PFSK-1 (cell line): ENCODE results near the gene TMEM39B.

Source experiments
- FOXP2 ChIP-seq: optimal IDR thresholded peaks from 2 replicates; pipeline ENCODE3; 2011; ENCODE audit warnings: borderline replicate concordance, control low read depth, inconsistent platforms; ENCODE audit not compliant: insufficient read depth; ENCODE audit errors: extremely low read length, extremely low read depth
- POLR2AphosphoS5 ChIP-seq: IDR thresholded peaks from 2 replicates; pipeline ENCODE4 v1.6.1; 2012; ENCODE audit warnings: low read depth, mild to moderate bottlenecking, control low read depth, low read length, moderate library complexity
- REST ChIP-seq, 2 experiments: IDR thresholded peaks; 2 replicates each; pipeline versions ENCODE4 v1.6.1 to v1.8.0; 2011 to 2012; ENCODE audit warnings: low read depth in 2 of 2, low read length in 2 of 2, control low read depth in 1 of 2, inconsistent platforms in 1 of 2, mild to moderate bottlenecking in 1 of 2, moderate library complexity in 1 of 2; ENCODE audit not compliant: insufficient read depth in 1 of 2
- SIN3A ChIP-seq: IDR thresholded peaks from 2 replicates; pipeline ENCODE4 v1.6.1; 2012; ENCODE audit warnings: mild to moderate bottlenecking, low read length, moderate library complexity, borderline replicate concordance; ENCODE audit not compliant: insufficient read depth
- TAF1 ChIP-seq: IDR thresholded peaks from 2 replicates; pipeline ENCODE4 v1.6.1; 2012; ENCODE audit warnings: low read length, control low read depth, borderline replicate concordance; ENCODE audit not compliant: insufficient read depth

TMEM39B gene

GRCh38 chr1:32137111-32137510 lies 64.4 kb downstream of the TMEM39B start:
- TF ChIP-seq FOXP2, result no peak
- no peak for TF ChIP-seq REST (IDR thresholded peaks at IDR 0.05; ENCODE audit: insufficient read depth in 1 of 2, low read depth in 2 of 2, low read length in 2 of 2)
- TF ChIP-seq POLR2AphosphoS5, result no peak
- no peak for TF ChIP-seq TAF1
- no peak for TF ChIP-seq SIN3A

- no peak for TF ChIP-seq SIN3A
- no peak for TF ChIP-seq TAF1
- TF ChIP-seq POLR2AphosphoS5, result no peak
Observed at GRCh38 chr1:32138965-32139364, 66.2 kb downstream of the TMEM39B start.

- no peak for TF ChIP-seq TAF1
- TF ChIP-seq SIN3A, result no peak
- no peak for TF ChIP-seq POLR2AphosphoS5
- TF ChIP-seq FOXP2, result no peak
Observed at GRCh38 chr1:32142446-32143301, 69.9 kb downstream of the TMEM39B start.

- no peak for TF ChIP-seq SIN3A
- TF ChIP-seq REST (IDR thresholded peaks at IDR 0.05; ENCODE audit: insufficient read depth in 1 of 2, low read depth in 2 of 2, low read length in 2 of 2), result no peak
- TF ChIP-seq POLR2AphosphoS5, result no peak
- TF ChIP-seq TAF1, result no peak
- TF ChIP-seq FOXP2, result no peak
Observed at GRCh38 chr1:32144033-32144432, 71.3 kb downstream of the TMEM39B start.

GRCh38 chr1:32150847-32151246 lies 78.1 kb downstream of the TMEM39B start:
- no peak for TF ChIP-seq REST (IDR thresholded peaks at IDR 0.05; ENCODE audit: insufficient read depth in 1 of 2, low read depth in 2 of 2, low read length in 2 of 2)
- no peak for TF ChIP-seq TAF1
- TF ChIP-seq FOXP2, result no peak
- TF ChIP-seq POLR2AphosphoS5, result no peak
- no peak for TF ChIP-seq SIN3A

- TF ChIP-seq REST (IDR thresholded peaks at IDR 0.05; ENCODE audit: insufficient read depth in 1 of 2, low read depth in 2 of 2, low read length in 2 of 2) (no peak), POLR2AphosphoS5 (no peak), FOXP2 (no peak), TAF1 (no peak), SIN3A (no peak)
Observed at GRCh38 chr1:32151319-32151787, 78.6 kb downstream of the TMEM39B start.
